Measurements from ENCODE around the gene BTBD6.

BTBD6 gene

DNA sequence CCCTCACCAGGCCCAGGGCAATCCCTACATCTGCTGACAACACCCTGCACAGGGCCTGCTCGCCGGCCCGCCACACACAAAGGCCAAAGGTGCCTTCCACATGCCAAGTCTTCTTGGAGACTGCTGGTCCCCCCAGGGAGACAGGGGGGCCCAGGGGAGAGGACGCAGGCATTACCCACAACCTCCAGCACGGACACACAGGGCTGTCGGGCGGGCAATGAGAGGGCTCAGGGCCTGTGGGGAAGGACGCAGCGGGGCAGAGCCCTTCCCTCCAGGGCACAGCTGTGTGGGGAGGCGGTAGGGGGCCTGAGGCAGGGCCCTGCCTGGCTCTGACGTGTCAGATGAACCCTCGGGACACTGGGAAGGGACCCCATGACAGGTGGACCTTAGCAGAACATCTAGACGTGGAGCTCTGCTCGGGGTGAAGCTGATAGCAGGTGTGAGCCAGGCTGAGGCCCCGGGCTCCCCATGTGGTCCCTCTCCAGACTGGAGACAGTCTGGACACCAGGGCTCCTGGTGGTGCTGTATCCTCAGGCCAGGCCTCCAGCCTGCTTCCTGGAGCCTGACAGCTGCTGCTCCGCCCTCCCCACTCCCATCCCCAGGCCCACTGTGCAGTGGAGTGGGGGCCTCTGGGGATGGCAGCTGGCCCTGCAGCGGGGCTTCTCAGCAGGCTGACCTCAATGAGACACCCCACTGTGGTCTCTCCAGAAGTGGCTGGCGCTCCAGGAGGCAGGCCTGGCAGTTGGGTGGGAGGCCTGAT, 35.6 kb upstream of the BTBD6 start:
- Histone ChIP-seq H4K20me1 (ENCODE audit: insufficient read depth, low read length) (peaks cover 29% of the 10 kb centered on the region), H2AFZ (ENCODE audit: low read depth, low read length) (no peak overlapping the region), H3K36me3 (ENCODE audit: insufficient read depth, low read length) (peaks cover 74% of the 10 kb centered on the region), H3K9ac (ENCODE audit: low read depth, low read length) (no peak overlapping the region), H3K79me2 (ENCODE audit: insufficient read depth, low read length) (no peaks in the 10 kb centered on the region), H3K27ac (ENCODE audit: low read length) (no peak overlapping the region), H3K9me3 (ENCODE audit: insufficient read depth, low read length, severe bottlenecking) (no peaks in the 10 kb centered on the region), H3K4me3 (ENCODE audit: low read depth in 1 of 2, low read length in 2 of 2) (no peak overlapping the region), H3K4me1 (ENCODE audit: insufficient read depth, low read length) (no peaks in the 10 kb centered on the region), H3K27me3 (ENCODE audit: insufficient read depth, low read length, poor library complexity) (no peaks in the 10 kb centered on the region), H3K4me2 (ENCODE audit: insufficient read depth, low read length) (no peak overlapping the region)
- TF ChIP-seq, protein P1, sequence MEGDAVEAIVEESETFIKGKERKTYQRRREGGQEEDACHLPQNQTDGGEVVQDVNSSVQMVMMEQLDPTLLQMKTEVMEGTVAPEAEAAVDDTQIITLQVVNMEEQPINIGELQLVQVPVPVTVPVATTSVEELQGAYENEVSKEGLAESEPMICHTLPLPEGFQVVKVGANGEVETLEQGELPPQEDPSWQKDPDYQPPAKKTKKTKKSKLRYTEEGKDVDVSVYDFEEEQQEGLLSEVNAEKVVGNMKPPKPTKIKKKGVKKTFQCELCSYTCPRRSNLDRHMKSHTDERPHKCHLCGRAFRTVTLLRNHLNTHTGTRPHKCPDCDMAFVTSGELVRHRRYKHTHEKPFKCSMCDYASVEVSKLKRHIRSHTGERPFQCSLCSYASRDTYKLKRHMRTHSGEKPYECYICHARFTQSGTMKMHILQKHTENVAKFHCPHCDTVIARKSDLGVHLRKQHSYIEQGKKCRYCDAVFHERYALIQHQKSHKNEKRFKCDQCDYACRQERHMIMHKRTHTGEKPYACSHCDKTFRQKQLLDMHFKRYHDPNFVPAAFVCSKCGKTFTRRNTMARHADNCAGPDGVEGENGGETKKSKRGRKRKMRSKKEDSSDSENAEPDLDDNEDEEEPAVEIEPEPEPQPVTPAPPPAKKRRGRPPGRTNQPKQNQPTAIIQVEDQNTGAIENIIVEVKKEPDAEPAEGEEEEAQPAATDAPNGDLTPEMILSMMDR (IDR thresholded peaks at IDR 0.05; ENCODE audit: borderline replicate concordance, extremely low read depth, low read length, poor library complexity, severe bottlenecking) = no peak
- no peak for TF ChIP-seq EZH2 (IDR thresholded peaks at IDR 0.05; ENCODE audit: borderline replicate concordance, low read depth, low read length, severe bottlenecking)
- ATAC-seq (ENCODE audit: insufficient read depth, low read depth) (no peak), DNase-seq (no peak)

GRCh38 chr14:105213361-105213760, 35.0 kb upstream of the BTBD6 start:
- Histone ChIP-seq H3K4me1 (ENCODE audit: insufficient read depth, low read length) (no peaks in the 10 kb centered on the region), H3K4me2 (ENCODE audit: insufficient read depth, low read length) (no peak overlapping the region), H3K27ac (ENCODE audit: low read length) (no peak overlapping the region), H3K9me3 (ENCODE audit: insufficient read depth, low read length, severe bottlenecking) (no peaks in the 10 kb centered on the region), H3K4me3 (ENCODE audit: low read depth in 1 of 2, low read length in 2 of 2) (no peak overlapping the region), H4K20me1 (ENCODE audit: insufficient read depth, low read length) (peaks cover 28% of the 10 kb centered on the region), H3K79me2 (ENCODE audit: insufficient read depth, low read length) (no peaks in the 10 kb centered on the region), H3K9ac (ENCODE audit: low read depth, low read length) (no peak overlapping the region), H3K27me3 (ENCODE audit: insufficient read depth, low read length, poor library complexity) (no peaks in the 10 kb centered on the region), H2AFZ (ENCODE audit: low read depth, low read length) (no peak overlapping the region), H3K36me3 (ENCODE audit: insufficient read depth, low read length) (peaks cover 80% of the 10 kb centered on the region)
- DNase-seq (no peak), ATAC-seq (ENCODE audit: insufficient read depth, low read depth) (no peak)
- no peak for TF ChIP-seq EZH2 (IDR thresholded peaks at IDR 0.05; ENCODE audit: borderline replicate concordance, low read depth, low read length, severe bottlenecking)
- TF ChIP-seq, protein P1 (IDR thresholded peaks at IDR 0.05; ENCODE audit: borderline replicate concordance, extremely low read depth, low read length, poor library complexity, severe bottlenecking) = no peak

DNA sequence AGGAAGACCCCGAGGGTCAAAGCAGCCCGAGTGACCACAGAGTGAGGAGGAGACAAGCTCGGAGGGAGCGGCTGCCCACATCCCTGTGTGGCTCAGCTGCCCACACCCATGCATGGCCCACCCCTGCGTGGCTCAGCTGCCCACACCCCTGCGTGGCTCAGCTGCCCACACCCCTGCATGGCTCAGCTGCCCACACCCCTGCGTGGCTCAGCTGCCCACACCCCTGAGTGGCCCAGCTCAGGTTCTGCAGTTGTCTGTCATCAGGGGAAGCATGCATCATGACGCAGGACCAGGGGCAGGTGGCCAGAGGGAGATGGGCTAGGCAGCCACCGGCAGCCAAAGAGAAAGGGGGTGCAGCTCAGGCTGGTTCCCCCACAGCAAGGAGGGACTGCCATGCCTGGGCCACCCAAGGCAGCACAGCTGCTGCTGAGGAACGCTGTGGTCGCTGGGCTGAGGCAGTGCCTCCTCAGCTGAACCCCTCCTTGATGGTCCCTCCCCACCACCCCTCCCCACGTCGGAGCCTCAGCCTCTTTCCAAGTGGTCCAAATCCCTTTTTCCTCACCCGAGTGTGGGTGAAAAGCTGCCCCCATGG, 33.9 kb upstream of the BTBD6 start:
- Histone ChIP-seq H3K36me3 (ENCODE audit: insufficient read depth, low read length) (peaks cover 90% of the 10 kb centered on the region), H3K4me2 (ENCODE audit: insufficient read depth, low read length) (no peak overlapping the region), H3K27ac (ENCODE audit: low read length) (no peak overlapping the region), H3K4me1 (ENCODE audit: insufficient read depth, low read length) (no peaks in the 10 kb centered on the region), H3K9ac (ENCODE audit: low read depth, low read length) (no peak overlapping the region), H3K79me2 (ENCODE audit: insufficient read depth, low read length) (no peaks in the 10 kb centered on the region), H3K27me3 (ENCODE audit: insufficient read depth, low read length, poor library complexity) (no peaks in the 10 kb centered on the region), H3K4me3 (ENCODE audit: low read depth in 1 of 2, low read length in 2 of 2) (no peak overlapping the region), H3K9me3 (ENCODE audit: insufficient read depth, low read length, severe bottlenecking) (no peaks in the 10 kb centered on the region), H2AFZ (ENCODE audit: low read depth, low read length) (no peak overlapping the region), H4K20me1 (ENCODE audit: insufficient read depth, low read length) (peaks cover 28% of the 10 kb centered on the region)
- ATAC-seq (ENCODE audit: insufficient read depth, low read depth) = no peak
- TF ChIP-seq, protein P1 (IDR thresholded peaks at IDR 0.05; ENCODE audit: borderline replicate concordance, extremely low read depth, low read length, poor library complexity, severe bottlenecking) = no peak
- TF ChIP-seq EZH2 (IDR thresholded peaks at IDR 0.05; ENCODE audit: borderline replicate concordance, low read depth, low read length, severe bottlenecking) = no peak
- DNase-seq = no peak
